Left renal cortex interstitium (tissue), 4 donors: ENCODE results near the gene GNG3. TPM values are rescaled to one million over a fixed set of nuclear protein-coding genes. Genes with fewer than 3 reads are reported as not detected.
"Not testable (repeated sequence)": the region's sequence is repeated elsewhere in the genome, so short reads cannot be mapped to it uniquely, and the experiment has no call there.

Source experiments
- DNase-seq, 4 donors: peaks; one replicate each; pipeline ENCODE4 v3.0.0-alpha.2; 2013; ENCODE audit warnings: low read depth in 4 of 4, low spot score in 2 of 4, missing footprints in 1 of 4
- polyA plus RNA-seq, 4 donors: library from polyadenylated mRNA; unstranded; fragments of 120-200 nt; gene quantifications; one replicate each; pipeline ENCODE4 v1.2.1, GENCODE V29; 2013; ENCODE audit not compliant: insufficient read length in 4 of 4

Gene GNG3
- polyA plus RNA-seq, 4 donors: 1.4 to 3.8 (median 2.4) TPM

DNA sequence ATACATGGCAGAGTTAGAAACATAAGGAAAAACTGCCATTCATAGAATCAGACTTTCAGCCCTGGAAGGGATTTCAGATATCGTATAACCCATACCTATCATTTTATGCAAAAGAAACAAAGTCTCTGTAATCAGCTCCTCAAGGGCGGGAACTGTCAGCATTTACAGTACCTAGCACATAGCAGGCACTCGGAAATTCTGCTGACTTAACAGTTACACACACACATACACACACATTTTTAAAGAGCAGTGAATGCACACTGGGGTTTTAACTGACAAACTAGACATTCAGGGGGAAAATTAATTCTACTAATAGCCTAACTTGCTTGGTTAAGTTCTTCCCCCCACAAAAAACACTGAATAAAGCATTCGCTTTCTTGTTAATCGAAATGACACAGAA lies 8.7 kb downstream of the GNG3 start:
- DNase-seq: no peak

DNA sequence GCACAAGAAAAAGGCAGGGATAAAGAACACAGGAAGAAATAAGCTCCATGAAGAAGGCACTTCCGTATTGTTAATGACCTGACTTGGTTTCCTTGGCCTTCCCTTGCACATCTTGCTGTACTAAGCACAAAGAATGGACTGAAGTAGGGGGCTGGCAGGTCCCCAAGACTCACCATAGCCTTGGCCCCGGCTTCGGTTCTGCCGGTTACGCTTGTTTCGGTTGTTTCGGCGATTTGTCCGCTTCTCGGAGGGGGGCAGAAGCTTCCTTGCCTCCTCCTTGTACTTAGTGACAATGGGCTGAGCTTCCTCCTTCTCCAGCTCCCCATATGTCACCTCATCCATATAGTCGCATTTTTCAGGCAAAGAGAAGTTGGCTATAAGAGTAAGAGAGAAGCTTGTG lies 9.3 kb downstream of the GNG3 start:
- DNase-seq: no peak

DNA sequence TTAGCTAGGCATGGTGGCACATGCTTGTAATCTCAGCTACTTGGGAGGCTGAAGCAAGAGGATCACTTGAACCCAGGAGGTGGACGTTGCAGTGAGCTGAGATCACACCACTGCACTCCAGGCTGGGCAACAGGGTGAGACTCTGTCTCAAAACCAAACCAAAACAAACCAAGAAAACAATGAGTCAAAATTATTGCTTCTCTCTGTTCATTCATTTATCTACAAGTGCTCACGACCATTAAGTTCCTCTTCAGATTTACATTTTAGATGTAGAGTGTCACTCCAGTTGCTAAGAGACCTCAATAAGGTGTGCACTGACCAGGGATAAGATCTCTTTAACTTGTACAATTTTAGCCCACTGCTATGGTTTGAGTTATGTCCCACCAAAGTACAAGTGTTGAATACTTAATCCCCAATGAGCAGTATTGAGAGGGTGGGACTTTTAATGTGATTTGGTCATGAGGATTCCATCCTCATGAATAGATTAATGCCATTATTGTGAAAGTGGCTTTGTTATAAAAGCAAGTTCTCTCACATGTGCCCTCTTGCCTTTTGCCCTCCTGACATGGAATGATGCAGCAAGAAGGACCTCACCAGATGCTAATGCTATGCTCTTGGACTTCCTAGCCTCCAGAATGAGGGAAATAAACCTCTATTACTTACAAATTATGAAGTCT lies 12.0 kb downstream of the GNG3 start:
- no peak for DNase-seq

DNA sequence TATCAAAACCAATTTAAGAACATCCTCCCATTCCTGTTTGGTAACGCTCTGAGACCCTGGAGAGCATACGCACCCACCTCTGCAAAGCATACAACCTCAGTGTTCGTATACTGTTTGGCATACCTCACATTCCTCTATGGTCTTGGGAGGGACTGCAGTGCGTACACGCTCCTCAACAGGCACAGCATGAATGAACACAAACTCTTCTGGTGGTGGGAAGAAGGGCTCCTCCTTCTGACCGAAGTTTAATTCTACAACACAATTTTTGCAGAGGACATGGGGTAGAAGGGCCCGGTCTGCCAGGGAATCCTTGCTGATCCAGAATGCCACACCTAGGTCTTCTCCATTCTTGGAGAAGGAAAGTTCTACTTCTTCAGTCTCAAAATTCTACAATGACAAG lies 14.5 kb downstream of the GNG3 start:
- no peak for DNase-seq

DNA sequence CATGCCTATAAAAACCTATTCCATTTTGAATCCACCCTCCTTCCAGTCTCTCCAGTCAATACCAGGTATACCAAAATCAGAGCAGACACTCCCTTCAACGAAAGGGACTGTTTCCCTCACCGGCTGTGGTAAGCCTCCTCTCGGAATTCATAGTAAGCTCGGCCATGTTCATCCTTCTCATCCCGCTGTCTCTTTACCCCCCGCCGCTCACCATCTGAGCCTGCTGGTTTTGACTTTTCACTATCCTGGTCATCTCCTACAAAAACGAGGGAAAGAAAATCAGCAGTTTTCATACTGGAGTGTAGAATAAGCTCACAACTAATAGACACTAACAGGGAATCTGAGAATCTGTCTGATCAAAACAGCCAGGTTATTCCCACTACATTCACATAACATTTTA lies 16.7 kb downstream of the GNG3 start:
- DNase-seq: no peak

DNA sequence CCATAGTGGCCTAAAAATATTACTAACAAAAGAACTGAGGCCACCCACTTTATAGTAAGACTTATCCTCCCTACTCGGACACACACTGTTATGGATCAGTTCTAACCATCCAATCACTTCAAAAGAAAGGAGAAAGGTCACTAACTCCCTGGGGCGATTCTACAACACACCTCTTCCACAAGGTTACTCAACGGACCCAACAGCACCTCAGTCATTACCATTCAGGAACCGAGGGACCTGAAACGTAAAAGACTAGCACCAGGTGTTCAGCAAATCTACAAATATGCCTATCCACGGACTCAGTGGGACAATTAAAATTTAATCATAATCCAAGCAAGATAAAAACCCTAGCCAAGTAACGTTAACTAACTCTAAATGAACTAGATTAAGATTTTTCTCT lies 18.2 kb downstream of the GNG3 start:
- DNase-seq: no peak

DNA sequence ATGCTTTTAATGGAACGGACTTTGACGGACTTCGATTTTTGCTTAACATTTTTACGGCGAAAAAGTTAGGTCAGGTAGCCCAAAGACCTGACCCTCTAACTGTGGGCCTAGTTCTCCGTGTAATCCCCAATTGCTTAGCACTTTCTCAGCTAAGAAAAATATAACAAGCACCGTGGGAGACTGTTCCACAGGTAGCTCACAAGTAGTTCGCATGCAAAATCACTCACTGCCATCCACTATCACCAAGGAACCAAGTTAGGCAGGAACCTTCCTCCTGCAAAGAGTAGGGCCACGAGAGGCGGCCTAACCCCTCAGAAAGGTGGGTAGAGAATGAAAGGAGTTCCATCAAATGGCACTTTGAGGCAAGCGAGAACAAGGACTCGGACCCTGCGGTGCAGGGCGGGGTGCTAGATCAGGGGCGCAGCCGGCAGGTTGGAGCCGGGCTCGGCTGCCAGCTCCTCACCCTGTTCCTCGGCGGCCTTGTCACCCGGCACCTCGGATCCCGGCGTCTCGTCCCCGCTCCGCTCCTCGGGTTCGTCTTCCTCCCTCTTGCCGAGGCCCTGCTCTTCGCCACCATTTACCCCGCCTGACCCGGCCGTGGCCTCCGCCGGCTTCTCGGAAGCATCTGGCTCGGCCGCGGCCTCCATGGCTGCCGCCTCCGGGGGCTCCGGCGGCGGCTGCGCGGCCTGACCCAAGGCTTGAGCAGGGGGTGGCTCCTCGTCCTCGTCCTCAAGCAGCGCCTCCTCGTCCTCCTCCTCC lies 18.9 kb downstream of the GNG3 start:
- no peak for DNase-seq

DNA sequence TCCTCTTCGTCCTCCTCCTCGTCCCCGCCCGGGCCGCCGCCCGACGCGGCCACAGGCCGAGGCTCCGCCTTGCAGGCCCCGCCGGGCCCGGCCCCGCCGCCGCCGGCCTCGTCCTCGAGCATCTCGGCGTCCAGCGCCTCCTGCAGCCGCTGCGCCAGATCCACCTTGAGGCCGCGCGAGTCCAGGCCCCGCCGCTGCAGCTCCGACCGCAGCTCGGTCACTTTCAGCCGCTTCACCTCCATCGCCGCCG lies 19.4 kb downstream of the GNG3 start:
- DNase-seq: no peak

DNA sequence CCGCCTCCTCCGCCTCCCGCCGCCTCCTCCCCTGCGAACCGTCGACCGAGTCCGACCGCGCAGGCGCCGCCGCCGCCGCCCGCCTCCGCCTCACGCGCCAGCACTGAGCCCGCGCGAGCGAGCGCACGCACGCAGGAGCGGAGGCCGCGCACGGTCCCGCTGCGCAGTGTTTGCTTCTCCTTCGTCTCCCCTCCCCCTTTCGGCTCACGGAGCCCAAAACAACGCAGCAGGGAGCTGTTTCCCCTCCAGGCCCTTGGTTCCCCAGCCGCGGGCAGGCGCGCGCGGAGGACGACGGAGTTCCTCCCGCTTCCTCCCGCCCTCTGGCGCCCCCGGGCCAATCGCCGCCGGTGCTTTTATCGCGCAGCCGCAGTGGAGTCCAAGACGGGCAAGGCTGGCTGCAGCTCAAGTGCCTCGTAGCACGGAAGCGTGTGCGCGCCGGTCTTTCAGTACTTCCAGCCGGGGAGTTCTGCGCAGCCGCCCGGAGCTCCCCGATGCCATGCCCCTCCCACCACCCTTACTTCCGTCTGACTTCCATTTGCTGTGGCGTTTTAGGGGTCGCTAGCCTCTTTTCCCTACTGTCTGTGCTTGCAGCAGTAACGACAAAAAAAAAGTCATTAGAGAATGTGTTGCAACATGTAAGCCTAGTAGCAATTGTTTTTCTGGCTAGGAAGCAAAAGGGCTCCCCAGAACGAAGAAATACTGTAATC lies 19.8 kb downstream of the GNG3 start, which contains the start of gene HNRNPUL2:
Gene HNRNPUL2 (minus strand): TSS at position 293 of the 707 bp plus-strand sequence. CDS start 301 bp downstream, outside the sequence.
- peak; percentile 94 to 100 (median 98) for DNase-seq

DNA sequence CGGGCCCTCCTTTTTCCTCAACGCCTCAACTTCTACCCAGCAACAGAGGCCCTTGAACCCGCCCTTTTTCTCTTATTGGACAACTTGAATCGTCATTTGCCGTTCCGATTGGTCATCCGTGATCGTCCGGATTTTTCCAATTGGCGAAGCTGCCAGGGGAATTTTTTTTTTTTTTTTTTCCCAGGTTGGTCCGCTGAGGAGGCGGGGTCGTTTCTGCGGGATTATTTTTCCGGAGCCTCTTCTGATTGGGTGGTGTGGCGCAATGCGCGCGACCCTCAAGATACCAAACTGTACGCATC lies 20.3 kb downstream of the GNG3 start:
- DNase-seq: peak in 3 of 4 donors; percentile 97 to 98 (median 98)

DNA sequence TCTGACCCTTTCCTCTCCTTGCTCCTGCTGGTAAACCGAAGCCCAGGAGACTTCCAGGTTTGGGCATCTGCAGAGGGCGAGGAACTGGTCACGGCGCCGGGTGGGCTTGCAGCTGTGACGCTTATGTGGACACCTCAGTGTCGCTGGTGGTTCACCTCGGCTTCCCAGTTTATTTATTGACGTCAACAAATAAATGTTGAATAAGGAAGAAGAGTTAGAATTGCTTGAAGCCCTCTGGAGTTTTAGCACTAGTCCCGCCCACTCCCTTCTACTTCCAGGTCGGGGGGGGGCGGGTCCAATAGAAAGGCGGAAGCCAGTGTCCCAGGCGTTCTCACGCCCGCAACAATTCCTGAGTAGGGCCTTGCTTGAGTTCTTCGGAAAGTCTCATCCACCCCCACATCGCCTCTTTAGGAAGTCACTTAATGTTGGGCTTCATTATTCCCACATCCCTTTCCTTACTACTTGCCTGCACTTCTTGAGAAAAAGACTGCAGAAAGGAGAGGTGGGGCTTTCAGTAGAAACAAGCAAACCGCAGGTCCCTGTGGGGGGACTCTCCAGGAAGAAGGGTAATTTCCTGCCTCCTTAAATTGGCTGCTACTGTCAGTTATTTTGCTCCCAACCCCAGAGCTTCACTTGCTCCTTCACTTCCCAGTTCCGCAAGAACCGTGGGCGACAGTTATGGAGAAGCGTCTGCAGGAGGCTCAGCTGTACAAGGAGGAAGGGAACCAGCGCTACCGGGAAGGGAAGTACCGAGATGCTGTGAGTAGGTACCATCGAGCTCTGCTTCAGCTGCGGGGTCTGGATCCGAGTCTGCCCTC lies 20.9 kb downstream of the GNG3 start, which contains the start of gene TTC9C:
Gene TTC9C (plus strand): TSS at position 316 of the 818 bp plus-strand sequence. CDS start 363 bp downstream, at position 679.
- peak in 2 of 4 donors; percentile 80 to 82 for DNase-seq

DNA sequence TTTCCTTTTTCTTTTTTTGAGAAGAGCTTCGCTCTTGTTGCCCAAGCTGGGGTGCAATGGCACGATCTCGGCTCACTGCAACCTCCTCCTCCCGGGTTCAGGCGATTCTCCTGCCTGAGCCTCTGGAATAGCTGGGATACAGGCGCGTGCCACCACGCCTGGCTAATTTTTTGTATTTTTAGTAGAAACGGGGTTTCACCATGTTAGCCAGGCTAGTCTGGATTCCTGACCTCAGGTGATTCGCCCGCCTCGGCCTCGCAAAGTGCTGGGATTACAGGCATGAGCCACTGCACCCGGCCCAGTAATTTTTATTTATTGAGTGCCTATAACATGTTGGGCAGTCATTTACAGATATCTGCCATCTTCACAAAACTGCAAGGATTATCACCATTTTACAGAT lies 22.6 kb downstream of the GNG3 start:
- not testable (repeated sequence) for DNase-seq

DNA sequence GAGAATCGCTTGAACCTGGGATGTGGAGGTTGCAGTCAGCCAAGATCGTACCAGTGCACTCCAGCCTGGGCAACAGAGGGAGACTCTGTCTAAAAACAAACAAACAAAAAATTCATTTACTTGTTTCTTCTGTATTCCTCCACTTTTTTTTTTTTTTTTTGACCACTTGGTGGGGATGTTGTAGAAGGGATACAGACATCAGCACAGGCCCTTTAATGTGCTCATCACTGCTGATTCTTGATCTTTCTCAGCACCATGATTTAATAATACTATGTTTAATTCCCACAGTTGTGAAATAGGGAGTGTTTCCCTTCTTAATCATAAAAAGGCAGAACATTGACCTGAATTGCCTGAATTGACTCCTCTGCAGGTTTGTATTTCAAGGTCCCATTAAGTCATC lies 25.4 kb downstream of the GNG3 start:
- DNase-seq: no peak

DNA sequence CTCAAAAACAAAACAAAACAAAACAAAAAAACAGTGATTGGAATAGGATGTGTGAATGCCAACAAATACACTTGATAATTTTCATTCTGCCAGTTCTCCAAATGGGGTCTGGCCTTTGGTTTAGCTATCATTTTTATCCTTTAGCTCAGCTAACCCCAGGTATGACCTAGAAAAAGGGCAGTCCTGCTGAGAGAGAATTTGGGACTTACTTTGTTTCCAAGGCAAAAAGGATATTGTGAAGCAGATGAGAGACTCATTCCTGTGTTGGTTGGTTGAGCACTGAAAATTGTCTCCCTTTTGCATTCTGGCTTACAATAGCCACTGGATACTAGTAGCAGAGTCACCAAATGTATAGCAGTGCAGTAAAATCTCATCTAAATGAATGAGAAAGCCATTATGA lies 29.7 kb downstream of the GNG3 start:
- DNase-seq: no peak

DNA sequence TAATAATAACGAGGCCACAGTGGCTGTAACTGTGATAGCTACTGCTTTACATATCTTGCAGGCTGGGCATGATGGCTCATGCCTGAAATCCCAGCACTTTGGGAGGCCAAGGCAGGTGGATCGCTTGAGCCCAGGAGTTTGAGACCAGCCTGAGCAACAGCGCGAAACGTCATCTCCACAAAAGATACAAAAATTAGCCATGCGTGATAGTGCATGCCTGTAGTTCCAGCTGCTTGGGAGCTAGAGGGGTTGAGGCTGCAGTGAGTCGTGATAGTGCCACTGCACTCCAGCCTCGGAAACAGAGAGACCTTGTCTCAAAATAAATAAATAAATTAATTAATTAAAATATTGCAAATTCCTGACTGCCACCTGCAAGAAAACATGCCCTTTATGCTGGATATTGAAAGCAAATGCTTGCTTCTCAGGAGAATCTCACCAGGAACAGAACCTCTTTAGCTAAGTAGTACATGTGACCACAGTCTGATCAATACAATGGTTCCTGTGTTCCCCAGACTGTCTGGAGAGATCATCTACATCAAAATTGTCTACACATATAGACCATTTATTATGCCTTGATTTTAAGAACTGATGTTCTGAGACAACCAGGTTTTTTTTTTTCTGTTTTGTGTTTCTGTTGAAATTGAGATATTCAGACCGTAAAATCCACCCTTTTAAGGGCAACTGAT lies 40.1 kb downstream of the GNG3 start:
- no peak for DNase-seq

DNA sequence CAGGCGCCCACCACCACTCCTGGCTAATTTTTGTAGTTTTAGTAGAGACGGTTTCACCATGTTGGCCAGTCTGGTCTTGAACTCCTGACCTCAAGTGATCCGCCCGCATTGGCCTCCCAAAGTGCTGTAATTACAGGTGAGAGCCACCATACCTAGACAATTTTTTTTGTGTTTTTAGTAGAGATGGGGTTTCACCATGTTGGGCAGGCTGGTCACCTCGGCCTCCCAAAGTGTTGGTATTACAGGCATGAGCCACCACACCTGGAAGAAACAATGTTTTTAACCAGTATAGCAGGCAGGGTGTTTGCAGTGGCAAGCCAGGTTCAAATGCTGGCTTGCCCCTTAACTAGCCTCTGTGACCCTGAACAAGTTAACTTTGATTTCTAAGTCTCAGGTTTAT lies 42.5 kb downstream of the GNG3 start:
- not testable (repeated sequence) for DNase-seq

DNA sequence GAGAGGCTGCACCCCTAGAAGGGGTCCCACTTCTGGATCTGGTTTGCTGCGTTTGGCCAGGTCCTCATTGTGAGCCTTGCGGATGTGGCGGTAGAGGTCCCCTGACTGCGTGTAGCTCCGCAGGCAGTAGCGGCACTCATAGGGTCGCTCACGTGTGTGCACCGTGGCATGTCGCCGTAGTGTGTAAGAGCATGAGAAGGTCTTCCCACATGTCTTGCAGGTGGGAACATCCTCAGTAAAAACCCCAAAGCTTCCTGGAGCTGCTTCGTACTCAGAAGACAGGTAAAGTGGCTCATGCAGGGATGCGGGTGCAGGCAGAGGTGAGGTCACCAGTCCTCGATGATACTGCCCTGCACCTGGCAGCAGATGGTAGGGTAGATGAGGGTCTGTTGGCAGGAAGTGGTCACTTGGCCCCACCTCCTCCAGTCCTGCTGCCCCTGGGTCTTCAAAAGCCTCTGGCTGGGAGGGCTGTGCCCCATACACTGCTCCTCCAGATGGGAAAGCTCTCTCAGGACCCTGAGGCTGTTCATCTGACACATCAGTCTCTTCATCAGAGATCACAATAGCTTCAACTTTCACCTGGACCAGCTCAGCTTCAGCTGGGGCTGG lies 44.8 kb downstream of the GNG3 start:
- DNase-seq: no peak

DNA sequence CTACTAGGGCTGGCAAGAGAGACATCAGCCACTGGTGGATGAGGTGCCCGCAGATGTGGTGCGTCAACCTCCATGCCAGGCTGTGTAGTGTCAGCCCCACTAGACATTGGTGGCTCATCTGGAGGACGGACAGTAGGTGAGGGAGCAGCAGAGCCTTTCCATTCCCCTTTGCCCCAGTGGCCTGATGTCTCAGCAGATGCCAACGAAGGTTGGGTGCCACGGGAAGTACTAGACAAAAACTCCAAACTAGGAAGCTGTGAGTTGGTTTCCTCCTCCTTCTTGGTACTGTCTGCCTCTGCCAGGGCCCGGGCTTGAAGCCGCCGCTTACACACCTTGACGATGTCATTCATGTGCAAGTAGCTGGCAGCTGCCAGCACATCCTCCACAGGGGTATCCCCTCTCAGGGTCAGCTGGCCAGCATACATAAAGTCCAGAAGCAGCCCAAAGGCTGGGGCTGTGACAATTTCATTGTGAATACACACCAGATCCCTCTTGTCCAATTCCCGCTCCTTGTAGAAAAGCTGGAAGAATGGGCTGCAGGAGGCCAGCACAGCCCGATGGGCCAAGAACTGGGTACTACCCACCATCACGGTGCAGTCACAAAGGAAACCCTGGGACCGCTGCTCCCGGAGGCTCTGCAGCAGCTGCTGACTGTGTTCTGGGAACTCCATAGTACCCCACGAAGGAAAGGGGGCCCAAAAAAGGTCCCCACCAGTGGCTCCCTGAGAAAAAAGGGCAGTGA lies 45.7 kb downstream of the GNG3 start:
- DNase-seq: no peak
